Neutrophil (primary cell): Measurements from ENCODE around the gene ASIC1.

ENCODE experiments used
- H3K27ac ChIP-seq: fragments of 200-600 bp; sonication (generic); 2 replicates; pipeline ENCODE4 v1.5.1; 2016; ENCODE audit warnings: mild to moderate bottlenecking, moderate library complexity
- H3K27me3 ChIP-seq: fragments of 200-600 bp; sonication (generic); 2 replicates; pipeline ENCODE4 v1.6.0; 2016; ENCODE audit warnings: mild to moderate bottlenecking
- H3K36me3 ChIP-seq: fragments of 200-600 bp; sonication (generic); 2 replicates; pipeline ENCODE4 v1.5.1; 2017
- H3K4me1 ChIP-seq, 2 experiments: fragments of 200-600 bp in 1 of 2; sonication (generic) in 1 of 2; 1 replicate in 1 of 2; 2 replicates in 1 of 2; pipeline versions ENCODE4 v1.5.1 to v1.6.1; 2013 to 2016; ENCODE audit warnings: low read depth in 1 of 2, low read length in 1 of 2, mild to moderate bottlenecking in 1 of 2, moderate library complexity in 1 of 2; ENCODE audit not compliant: control insufficient read depth in 1 of 2, insufficient read depth in 1 of 2
- H3K4me3 ChIP-seq, 2 experiments: fragments of 200-600 bp in 1 of 2; sonication (generic) in 1 of 2; 1 replicate in 1 of 2; 2 replicates in 1 of 2; pipeline ENCODE4 v1.5.1; 2013 to 2016; ENCODE audit warnings: low read depth in 1 of 2, low read length in 1 of 2, mild to moderate bottlenecking in 1 of 2, moderate library complexity in 1 of 2
- H3K9me3 ChIP-seq: fragments of 200-600 bp; sonication (generic); 2 replicates; pipeline ENCODE4 v1.5.1; 2016
- CTCF ChIP-seq: fragments of 200-600 bp; sonication (generic); IDR thresholded peaks from 2 replicates; pipeline ENCODE4 v1.5.1; 2016; ENCODE audit warnings: antibody characterized with exemption

ASIC1 gene

GRCh38 chr12:50072198-50072907 lies 15.0 kb downstream of the ASIC1 start:
- TF ChIP-seq CTCF, result no peak
- H3K9me3 ChIP-seq, result no peaks in the 10 kb centered on the region
- H3K36me3 ChIP-seq, result no peaks in the 10 kb centered on the region
- H3K4me1 ChIP-seq, result peaks cover 3% of the 10 kb centered on the region in 2 experiments
- no peak overlapping the region for H3K27ac ChIP-seq
- no peak overlapping the region for H3K4me3 ChIP-seq
- peaks cover 35% of the 10 kb centered on the region for H3K27me3 ChIP-seq

GRCh38 chr12:50073206-50073605 lies 15.8 kb downstream of the ASIC1 start:
- no peak for TF ChIP-seq CTCF
- Histone ChIP-seq H3K27me3 (peaks cover 28% of the 10 kb centered on the region), H3K36me3 (no peaks in the 10 kb centered on the region), H3K4me3 (no peak overlapping the region), H3K4me1 (peaks cover 3% of the 10 kb centered on the region in 2 experiments), H3K27ac (no peak overlapping the region), H3K9me3 (no peaks in the 10 kb centered on the region)

GRCh38 chr12:50073712-50074111 lies 16.3 kb downstream of the ASIC1 start:
- Histone ChIP-seq H3K4me1 (peaks cover 3% of the 10 kb centered on the region in 2 experiments), H3K9me3 (no peaks in the 10 kb centered on the region), H3K36me3 (no peaks in the 10 kb centered on the region), H3K27ac (no peak overlapping the region), H3K4me3 (no peak overlapping the region), H3K27me3 (peaks cover 23% of the 10 kb centered on the region)
- no peak for TF ChIP-seq CTCF

GRCh38 chr12:50074936-50075807 lies 17.8 kb downstream of the ASIC1 start:
- Histone ChIP-seq H3K36me3 (no peaks in the 10 kb centered on the region), H3K4me3 (no peak overlapping the region), H3K9me3 (no peaks in the 10 kb centered on the region), H3K4me1 (peaks cover 3% of the 10 kb centered on the region in 2 experiments), H3K27me3 (peaks cover 30% of the 10 kb centered on the region), H3K27ac (no peak overlapping the region)
- peak; percentile 92 for TF ChIP-seq CTCF

GRCh38 chr12:50075808-50076170 lies 18.4 kb downstream of the ASIC1 start:
- no peak for TF ChIP-seq CTCF
- no peak overlapping the region for H3K27ac ChIP-seq
- no peaks in the 10 kb centered on the region for H3K36me3 ChIP-seq
- no peaks in the 10 kb centered on the region for H3K4me1 ChIP-seq
- peaks cover 37% of the 10 kb centered on the region for H3K27me3 ChIP-seq
- H3K9me3 ChIP-seq, result no peaks in the 10 kb centered on the region
- no peak overlapping the region for H3K4me3 ChIP-seq
